H7 (cell line): ENCODE data around the gene SYT7. TPM values are rescaled to one million over a fixed set of nuclear protein-coding genes. Genes with fewer than 3 reads are reported as not detected.
A peak's percentile ranks its signal among the peaks of the same experiment; 100 is the strongest.
"Not testable (repeated sequence)": the region's sequence is repeated elsewhere in the genome, so short reads cannot be mapped to it uniquely, and the experiment has no call there.

Source experiments
- DNase-seq: peaks from one replicate; pipeline ENCODE4 v3.0.0; 2012
- H3K27me3 ChIP-seq: 2 replicates; pipeline ENCODE4 v1.6.0; 2011; ENCODE audit warnings: mild to moderate bottlenecking, low read length; ENCODE audit not compliant: control insufficient read depth, insufficient read depth
- H3K36me3 ChIP-seq: replicated peaks from 2 replicates; pipeline ENCODE4 v1.5.1; 2011; ENCODE audit warnings: low read length; ENCODE audit not compliant: control insufficient read depth, insufficient read depth
- H3K4me3 ChIP-seq: 2 replicates; pipeline ENCODE4 v1.5.1; 2011; ENCODE audit warnings: low read depth, mild to moderate bottlenecking, control low read depth, low read length, moderate library complexity; ENCODE audit not compliant: insufficient read depth
- total RNA-seq: library from RNA; depleted of rRNA; stranded (reverse); fragments of >200 nt; shearing (Covaris generic); gene quantifications from 2 replicates; pipeline ENCODE4 v1.2.3, GENCODE V29; 2014

SYT7 gene
- total RNA-seq, 1 experiment from 2014 or later, result 4.8 TPM

DNA sequence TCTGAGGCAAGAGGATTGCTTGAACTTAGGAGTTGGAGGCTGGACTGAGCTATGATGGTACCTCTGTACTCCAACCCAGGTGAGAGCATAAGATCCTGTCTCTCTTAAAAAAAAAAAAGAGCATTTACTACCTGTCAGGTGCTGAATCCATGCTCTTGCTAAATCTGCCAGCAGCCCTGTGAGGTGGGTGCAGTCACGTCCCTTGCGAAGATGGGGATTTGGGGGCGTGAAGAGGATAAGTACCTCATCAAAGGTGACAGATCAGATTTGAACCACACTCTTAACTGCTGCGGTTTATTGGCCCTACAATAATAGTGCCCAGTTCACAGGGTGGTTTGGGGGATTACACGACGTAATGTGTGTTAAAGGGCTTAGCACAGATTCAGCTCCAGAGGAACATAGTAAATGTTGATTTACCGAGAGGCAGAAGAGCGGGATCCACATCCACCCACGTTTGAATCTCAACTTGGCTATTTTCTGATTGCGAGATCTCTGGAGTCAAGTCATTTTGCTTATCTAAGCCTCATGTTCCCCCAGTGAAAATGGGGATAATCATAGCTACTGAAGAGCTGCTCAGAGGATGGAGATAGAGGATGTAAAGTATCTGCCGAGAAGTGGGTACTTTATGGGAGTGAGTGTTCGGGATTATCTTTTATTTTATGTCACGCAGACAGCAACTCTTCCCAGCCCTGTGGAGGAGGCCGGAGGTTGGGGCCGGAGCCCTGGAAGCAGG lies 100.4 kb downstream of the SYT7 start:
- no peak overlapping the region for H3K4me3 ChIP-seq
- DNase-seq, result peak; percentile 10
- peaks cover 2% of the 10 kb centered on the region for H3K27me3 ChIP-seq
- H3K36me3 ChIP-seq, result no peaks in the 10 kb centered on the region

DNA sequence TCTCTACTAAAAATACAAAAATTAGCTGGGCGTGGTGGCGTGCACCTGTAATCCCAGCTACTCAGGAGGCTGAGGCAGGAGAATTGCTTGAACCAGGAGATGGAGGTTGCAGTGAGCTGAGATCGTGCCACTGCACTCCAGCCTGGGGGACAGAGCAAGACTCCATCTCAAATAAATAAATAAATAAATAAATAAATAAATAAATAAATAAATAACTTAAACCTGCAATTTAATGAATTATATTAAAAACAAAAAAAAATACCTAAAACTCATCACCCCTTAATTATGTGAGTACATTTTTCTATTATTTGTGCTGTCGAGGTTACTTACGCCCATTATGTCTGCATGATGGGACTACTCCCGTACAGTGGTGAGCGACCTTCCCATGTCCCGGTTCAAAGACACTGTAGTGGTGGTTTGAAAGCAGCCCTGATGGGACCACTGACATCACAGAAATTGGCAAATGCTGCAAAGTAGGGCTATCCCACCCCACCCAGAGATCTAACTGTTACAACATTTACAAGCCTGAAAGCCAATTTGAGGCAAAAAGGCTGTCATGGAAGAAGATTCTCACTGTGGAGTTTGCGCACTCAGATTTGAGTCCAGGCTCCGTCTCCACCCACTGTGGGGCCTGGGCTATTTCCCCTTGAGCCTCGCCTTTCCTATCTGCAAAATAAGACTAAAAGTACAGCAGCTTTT lies 101.4 kb downstream of the SYT7 start:
- not testable (repeated sequence) for H3K36me3 ChIP-seq, H3K27me3 ChIP-seq, H3K4me3 ChIP-seq
- DNase-seq, result peak; percentile 7

DNA sequence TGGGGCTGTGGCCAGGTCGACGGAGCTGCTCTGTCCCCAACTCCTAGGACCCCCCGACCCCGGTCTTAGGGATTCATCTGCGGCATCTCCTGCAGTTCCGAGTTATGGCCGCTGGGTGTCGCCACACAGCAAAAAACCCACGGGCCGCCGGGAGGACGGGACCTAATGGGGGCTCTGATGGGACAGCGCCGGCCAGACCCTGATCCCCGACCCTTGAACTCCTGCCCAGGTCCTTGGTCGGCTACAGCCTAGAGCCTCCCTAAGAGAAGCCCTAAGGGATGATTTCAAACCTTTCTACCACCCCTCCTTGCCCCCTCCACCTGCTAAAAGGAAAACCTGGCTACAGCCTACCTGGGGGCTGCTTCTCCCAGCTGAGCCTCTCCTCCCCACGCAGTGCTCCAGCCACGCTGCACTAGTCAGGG lies 103.1 kb downstream of the SYT7 start:
- DNase-seq, result peak; percentile 95
- no peak overlapping the region for H3K4me3 ChIP-seq

DNA sequence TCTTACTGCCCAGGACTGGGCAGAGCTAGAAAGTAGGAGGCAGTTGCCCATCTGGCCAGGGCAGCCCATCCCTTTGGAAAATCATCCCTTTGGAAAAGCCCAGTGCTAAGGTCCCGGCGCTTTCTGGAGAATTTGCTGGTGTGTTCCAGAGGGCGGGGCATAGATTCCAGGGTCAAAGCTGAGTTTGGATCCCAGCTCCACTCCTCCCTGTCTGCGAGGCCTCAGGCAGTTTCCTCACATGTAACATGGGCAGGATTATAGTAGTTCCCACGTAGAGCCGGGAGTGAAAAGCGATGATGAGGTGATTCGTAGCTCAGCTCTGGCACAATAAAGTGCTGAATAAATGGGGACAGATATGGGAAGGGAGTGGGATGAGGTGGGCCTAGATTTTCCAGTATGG lies 103.8 kb downstream of the SYT7 start:
- no peaks in the 10 kb centered on the region for H3K27me3 ChIP-seq
- peak; percentile 35 for DNase-seq
- H3K4me3 ChIP-seq, result no peak overlapping the region
- no peaks in the 10 kb centered on the region for H3K36me3 ChIP-seq

More for the DNA sequence above, 103.1 kb downstream of the SYT7 start:
- no peaks in the 10 kb centered on the region for H3K36me3 ChIP-seq
- no peaks in the 10 kb centered on the region for H3K27me3 ChIP-seq

DNA sequence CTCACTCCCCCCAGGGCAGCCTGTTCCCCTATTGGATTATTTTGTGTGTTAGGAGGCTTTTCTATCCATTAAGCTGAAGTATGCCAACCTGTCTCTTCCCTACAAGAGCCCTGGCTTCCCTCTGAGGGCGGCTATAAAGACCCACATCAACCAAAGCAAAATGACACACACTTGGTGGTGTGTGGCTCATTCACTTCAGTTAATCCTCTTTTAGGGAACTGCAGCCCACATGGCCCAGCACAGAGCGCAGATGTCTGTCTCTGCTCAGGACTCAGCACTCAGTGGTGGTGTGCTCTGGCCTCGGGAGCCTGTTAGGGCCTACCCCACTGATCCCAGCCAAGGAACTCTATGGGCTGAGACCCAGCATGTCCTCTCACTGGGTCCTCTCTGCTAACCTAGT lies 104.5 kb downstream of the SYT7 start:
- no peak overlapping the region for H3K4me3 ChIP-seq
- peak; percentile 20 for DNase-seq
- H3K36me3 ChIP-seq, result no peaks in the 10 kb centered on the region
- no peaks in the 10 kb centered on the region for H3K27me3 ChIP-seq

DNA sequence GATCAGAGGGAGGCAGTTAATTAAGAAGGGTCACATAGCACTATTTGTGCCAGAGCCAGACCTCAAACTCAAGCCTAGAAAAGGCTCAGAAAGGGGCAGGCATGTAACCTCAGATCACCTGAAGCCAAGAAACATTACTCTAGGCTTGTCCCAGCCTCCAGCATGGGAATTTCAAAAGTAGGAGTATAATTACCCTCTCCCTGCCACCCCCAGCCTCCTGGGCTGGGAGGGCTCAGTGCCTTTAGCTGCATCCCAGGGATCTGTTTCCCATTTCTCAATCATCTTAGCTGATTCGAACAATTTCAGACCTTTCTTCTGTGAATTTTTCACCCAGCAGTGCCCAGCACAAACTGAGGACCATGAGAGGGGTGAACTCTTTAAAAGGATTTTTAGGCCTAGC lies 105.4 kb downstream of the SYT7 start:
- Histone ChIP-seq H3K36me3 (0 out of 2 replicates have a peak, but pooled peaks cover 1% of the 10 kb centered on the region), H3K27me3 (no peaks in the 10 kb centered on the region), H3K4me3 (no peak overlapping the region)
- DNase-seq, result no peak

DNA sequence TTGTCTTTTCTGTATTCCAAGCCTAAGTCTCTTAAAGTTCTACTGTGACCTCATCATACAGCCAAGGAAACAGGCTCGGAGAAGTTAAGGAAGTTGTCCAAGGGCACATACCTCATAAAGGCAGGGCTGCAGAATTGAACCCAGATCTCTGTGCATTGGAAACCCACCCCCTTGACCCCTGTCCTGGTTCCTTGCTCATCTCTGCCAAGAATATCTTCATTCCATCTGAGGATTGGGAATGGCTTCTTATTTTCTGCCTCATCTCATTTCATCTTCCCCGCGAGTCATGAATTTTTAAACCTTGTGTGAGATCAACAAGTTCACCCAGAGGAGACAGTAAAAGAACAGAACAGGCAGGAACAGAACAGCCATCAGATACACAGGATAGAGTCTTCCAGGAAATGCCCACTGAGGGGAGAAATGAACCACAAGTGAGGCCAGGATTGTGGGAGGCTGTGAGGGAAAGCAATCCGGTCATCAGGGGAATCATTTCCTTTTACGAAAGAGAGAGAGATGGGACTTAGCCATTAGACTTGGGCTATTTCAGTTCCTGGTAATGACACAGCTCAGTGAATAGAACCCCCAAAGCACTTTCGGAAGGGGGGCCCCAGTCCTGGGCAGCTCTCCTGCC lies 106.7 kb downstream of the SYT7 start:
- Histone ChIP-seq H3K36me3 (0 out of 2 replicates have a peak, but pooled peaks cover 1% of the 10 kb centered on the region), H3K27me3 (no peaks in the 10 kb centered on the region), H3K4me3 (no peak overlapping the region)
- DNase-seq, result no peak

DNA sequence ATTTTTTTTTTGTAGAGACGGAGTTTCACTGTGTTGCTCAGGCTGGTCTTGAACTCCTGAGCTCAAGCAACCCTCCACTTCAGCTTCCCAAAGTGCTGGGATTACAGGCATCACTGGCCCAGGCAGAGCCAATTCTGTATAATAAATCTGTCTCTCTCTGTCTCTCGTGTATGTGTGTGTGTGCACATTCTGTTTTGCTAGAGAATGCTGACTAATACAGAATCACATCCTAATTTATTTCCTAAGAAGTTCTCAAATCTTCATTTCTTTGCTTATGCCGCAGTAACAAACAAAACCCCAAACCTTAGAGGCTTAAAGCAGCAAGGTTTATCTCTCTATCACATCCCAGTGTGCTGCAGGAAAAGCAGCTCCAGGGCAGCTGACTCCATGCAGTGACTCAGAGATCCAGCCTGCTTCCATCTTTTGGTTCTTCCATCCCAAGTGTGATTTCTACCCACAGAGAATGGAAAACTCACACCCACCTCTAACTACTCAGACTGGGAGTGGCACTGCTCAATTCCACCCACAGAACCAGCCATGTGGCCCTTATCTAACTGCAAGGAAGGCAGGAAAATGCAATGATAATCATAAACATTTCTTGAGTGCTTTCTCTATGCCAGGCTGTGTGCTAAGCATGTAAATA lies 107.4 kb downstream of the SYT7 start:
- Histone ChIP-seq H3K36me3 (0 out of 2 replicates have a peak, but pooled peaks cover 1% of the 10 kb centered on the region), H3K27me3 (no peaks in the 10 kb centered on the region), H3K4me3 (no peak overlapping the region)
- DNase-seq, result no peak

DNA sequence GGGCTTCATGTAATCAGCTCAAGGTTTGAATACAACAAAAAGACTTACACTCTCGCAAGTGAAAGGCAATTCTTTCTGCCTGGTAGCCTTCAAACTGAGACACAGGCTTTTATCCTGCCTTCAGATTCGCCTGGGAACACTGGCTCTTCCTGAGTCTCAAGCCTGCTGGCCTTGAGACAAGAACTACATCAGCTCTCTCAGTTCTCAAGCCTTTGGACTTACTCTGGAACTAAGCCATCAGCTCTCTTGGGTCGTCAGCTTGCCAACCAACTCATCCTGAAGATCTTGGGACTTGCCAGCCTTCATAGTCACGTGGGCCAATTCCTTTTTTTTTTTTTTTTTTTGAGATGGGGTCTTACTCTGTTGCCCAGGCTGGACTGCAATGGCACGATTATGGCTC lies 108.0 kb downstream of the SYT7 start:
- no peak for DNase-seq
- H3K4me3 ChIP-seq, result no peak overlapping the region
- 0 out of 2 replicates have a peak, but pooled peaks cover 1% of the 10 kb centered on the region for H3K36me3 ChIP-seq
- H3K27me3 ChIP-seq, result no peaks in the 10 kb centered on the region

DNA sequence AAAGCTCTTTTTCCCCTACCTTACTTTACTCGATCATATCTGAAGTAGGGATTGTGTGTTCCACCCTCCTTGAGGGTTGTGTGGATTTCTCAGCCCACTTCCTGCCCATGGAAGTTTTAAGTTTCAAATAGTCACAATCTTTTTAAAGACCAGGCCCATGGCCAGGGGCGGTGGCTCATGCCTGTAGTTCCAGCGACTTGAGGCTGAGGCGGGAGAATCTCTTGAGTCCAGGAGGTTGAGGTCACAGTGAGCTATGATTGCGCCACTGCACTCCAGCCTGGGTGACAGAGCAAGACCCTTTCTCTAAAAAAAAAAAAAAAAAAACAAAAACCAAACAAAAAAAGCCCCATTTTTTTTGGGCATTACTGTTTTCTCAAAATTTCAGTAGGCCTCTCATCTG lies 108.6 kb downstream of the SYT7 start:
- H3K36me3 ChIP-seq, result 0 out of 2 replicates have a peak, but pooled peaks cover 1% of the 10 kb centered on the region
- DNase-seq, result no peak

DNA sequence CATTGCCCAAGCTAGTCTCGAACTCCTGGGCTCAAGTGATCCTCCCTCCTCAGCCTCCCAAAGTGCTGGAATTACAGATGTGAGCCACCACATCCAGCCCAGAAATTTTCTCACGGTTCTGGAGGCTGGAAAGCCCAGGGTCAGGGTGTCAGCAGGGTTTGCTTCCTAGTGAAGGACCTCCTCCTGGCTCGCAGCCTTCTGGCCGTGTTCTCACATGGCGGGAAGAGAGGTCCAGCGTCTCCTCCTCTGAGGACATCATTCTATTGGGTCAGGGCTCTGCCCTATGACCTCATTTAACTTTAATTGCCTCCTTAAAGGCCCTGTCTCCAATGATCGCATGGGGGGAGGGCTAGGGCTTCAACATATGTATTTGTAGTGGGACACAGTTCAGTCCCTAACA lies 112.9 kb downstream of the SYT7 start:
- DNase-seq, result no peak
- H3K27me3 ChIP-seq, result no peaks in the 10 kb centered on the region
- 0 out of 2 replicates have a peak, but pooled peaks cover 1% of the 10 kb centered on the region for H3K36me3 ChIP-seq
- H3K4me3 ChIP-seq, result no peak overlapping the region

More for the DNA sequence above, 108.6 kb downstream of the SYT7 start:
- Histone ChIP-seq H3K4me3 (no peak overlapping the region), H3K27me3 (no peaks in the 10 kb centered on the region)

DNA sequence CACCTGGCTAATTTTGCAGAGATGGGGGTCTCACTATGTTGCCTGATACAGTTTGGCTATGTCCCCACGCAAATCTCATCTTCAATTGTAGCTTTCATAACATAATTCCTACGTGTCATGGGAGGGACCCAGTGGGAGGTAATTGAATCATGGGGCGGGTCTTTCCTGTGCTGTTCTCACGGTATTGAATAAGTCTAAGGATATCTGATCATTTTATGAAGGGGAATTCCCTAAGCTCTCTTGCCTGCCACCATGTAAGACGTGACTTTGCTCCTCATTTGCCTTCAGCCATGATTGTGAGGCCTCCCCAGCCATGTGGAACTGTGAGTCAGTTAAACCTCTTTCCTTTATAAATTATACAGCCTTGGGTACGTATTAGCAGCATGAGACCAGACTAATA lies 113.3 kb downstream of the SYT7 start:
- not testable (repeated sequence) for DNase-seq, H3K27me3 ChIP-seq, H3K36me3 ChIP-seq, H3K4me3 ChIP-seq
